Bronchial epithelial cell (primary cell): ENCODE data around the gene NFAM1. TPM values are rescaled to one million over a fixed set of nuclear protein-coding genes. Genes with fewer than 3 reads are reported as not detected.

Experiments
- DNase-seq: peaks from one replicate; pipeline ENCODE4 v3.0.0-alpha.2; 2010; ENCODE audit warnings: low read depth
- FAIRE-seq: peaks from 2 replicates; lab custom pipeline; 2011; peaks lifted over from hg19 to GRCh38; lab: Jason Lieb, UNC
- H3K27me3 ChIP-seq: 2 replicates; pipeline ENCODE4 v1.5.1; 2011; ENCODE audit warnings: low read length; ENCODE audit not compliant: control insufficient read depth, insufficient read depth
- H3K36me3 ChIP-seq: 2 replicates; pipeline ENCODE4 v1.5.1; 2011; ENCODE audit warnings: low read length; ENCODE audit not compliant: control insufficient read depth, insufficient read depth
- H3K4me3 ChIP-seq: 2 replicates; pipeline ENCODE4 v1.5.1; 2011; ENCODE audit warnings: mild to moderate bottlenecking, low read depth, low read length, control low read depth
- total RNA-seq: library from RNA; depleted of rRNA; stranded (reverse); fragments of >200 nt; gene quantifications from 2 replicates; pipeline ENCODE4 v1.2.1, GENCODE V29; 2014
- TF ChIP-seq, protein P1 (sequence below): IDR thresholded peaks from 2 replicates; pipeline ENCODE4 v1.5.1; 2011; ENCODE audit warnings: mild to moderate bottlenecking, moderate library complexity, low read length, control low read depth, inconsistent platforms; ENCODE audit not compliant: insufficient read depth, severe bottlenecking

The NFAM1 gene
- total RNA-seq, 1 donor from 2014 or later = not detected

DNA sequence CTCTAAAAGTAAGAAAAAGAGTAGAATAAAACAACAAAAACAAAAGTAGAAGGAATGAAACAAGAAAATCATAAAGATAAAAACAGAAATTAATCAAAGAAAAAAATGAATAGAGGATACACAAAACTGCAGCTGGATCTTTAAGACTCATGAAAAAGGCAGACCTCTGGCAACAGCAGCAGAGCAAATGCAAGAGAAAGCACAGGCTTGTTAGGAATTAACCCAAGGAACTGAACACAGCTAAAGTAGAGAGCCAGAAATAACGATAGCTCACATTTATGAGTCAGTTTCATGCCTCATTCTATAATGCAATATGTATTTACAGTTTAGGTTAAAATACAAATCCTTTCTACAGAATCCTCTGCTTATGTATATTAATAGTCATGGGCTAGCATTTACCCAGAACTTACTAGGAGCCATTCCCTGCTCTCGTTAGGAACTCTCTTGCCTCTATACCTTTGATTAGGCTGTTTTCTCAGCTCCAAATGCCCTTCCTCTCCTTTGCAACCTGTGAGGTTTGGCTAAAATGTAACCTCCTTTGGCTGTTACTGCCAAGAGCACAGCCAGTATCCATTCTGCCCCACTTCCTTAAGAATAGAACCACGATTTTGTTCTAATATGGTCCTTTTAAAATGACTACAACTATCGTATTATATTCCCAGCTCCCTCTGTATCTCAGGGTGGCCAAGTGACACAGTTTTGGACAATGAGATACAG, 38.3 kb upstream of the NFAM1 start:
- FAIRE-seq (no peak), DNase-seq (no peak)
- H3K4me3 ChIP-seq = no peak overlapping the region
- TF ChIP-seq, protein P1, sequence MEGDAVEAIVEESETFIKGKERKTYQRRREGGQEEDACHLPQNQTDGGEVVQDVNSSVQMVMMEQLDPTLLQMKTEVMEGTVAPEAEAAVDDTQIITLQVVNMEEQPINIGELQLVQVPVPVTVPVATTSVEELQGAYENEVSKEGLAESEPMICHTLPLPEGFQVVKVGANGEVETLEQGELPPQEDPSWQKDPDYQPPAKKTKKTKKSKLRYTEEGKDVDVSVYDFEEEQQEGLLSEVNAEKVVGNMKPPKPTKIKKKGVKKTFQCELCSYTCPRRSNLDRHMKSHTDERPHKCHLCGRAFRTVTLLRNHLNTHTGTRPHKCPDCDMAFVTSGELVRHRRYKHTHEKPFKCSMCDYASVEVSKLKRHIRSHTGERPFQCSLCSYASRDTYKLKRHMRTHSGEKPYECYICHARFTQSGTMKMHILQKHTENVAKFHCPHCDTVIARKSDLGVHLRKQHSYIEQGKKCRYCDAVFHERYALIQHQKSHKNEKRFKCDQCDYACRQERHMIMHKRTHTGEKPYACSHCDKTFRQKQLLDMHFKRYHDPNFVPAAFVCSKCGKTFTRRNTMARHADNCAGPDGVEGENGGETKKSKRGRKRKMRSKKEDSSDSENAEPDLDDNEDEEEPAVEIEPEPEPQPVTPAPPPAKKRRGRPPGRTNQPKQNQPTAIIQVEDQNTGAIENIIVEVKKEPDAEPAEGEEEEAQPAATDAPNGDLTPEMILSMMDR = no peak
- no peaks in the 10 kb centered on the region for H3K27me3 ChIP-seq
- no peaks in the 10 kb centered on the region for H3K36me3 ChIP-seq

DNA sequence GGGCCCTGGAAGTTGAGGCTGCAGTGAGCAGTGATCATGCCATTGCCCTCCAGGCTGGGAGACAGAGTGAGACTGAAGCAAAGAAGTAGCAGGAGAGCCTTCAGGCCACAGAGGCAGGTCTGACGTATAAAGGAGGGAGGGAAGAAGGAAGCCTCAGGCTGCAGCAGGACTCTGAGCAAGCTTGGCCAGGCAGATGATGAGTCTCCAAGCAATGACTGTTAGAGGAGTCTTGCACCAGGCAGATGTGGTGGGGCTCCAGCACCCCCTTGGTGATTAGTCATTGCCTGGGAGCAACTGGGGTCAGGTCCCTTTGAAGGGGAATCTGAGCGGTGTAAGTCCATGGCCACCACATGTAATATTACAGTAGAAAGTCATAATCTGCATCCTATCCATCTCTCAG, 36.6 kb upstream of the NFAM1 start:
- DNase-seq (no peak), FAIRE-seq (no peak)
- TF ChIP-seq, protein P1 = no peak
- Histone ChIP-seq H3K4me3 (no peak overlapping the region), H3K36me3 (no peaks in the 10 kb centered on the region), H3K27me3 (no peaks in the 10 kb centered on the region)

DNA sequence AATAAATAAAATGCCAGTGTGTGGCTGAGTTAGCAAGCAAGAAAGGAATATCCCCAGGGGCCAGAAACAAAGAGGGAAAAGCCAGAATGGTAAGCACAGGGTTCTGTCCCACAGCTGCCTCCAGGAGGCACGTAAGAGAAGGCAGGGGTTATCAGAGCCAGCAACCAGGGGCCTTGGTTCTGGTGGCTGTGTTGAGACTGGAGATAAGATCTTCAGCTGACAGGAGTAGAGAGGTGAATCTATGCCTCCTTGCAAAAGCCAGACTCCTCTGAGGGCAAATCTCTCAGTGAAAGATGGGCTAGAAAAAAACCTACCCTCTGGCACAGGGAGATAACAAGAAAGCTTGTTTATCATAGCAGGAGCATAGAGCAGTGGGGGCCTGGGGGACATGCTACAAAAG, 29.8 kb upstream of the NFAM1 start:
- no peak for DNase-seq
- no peaks in the 10 kb centered on the region for H3K36me3 ChIP-seq
- H3K4me3 ChIP-seq = no peak overlapping the region
- FAIRE-seq = no peak
- TF ChIP-seq, protein P1 = no peak
- peaks cover 9% of the 10 kb centered on the region for H3K27me3 ChIP-seq

DNA sequence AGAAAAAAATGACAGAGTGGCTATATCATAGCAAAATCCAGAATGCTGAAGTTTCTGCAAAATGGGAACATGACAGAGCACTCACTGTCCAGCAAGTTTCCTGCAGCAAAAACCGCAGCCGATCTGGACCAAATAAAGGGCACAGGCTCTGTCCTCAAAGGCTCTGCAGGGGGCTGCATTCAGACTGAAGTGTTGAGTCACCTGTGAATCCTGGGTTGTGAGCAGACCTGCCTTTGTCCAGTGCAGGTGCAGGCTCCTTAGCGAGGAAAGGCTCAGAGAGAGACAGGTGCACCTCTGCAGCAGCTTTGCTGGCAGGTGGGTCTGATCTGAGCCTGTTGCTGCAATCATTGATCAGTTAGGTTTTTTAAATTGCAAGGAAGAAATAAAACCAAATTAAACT, 29.3 kb upstream of the NFAM1 start:
- Histone ChIP-seq H3K27me3 (peaks cover 9% of the 10 kb centered on the region), H3K36me3 (no peaks in the 10 kb centered on the region), H3K4me3 (no peak overlapping the region)
- FAIRE-seq (no peak), DNase-seq (no peak)
- TF ChIP-seq, protein P1 = no peak

DNA sequence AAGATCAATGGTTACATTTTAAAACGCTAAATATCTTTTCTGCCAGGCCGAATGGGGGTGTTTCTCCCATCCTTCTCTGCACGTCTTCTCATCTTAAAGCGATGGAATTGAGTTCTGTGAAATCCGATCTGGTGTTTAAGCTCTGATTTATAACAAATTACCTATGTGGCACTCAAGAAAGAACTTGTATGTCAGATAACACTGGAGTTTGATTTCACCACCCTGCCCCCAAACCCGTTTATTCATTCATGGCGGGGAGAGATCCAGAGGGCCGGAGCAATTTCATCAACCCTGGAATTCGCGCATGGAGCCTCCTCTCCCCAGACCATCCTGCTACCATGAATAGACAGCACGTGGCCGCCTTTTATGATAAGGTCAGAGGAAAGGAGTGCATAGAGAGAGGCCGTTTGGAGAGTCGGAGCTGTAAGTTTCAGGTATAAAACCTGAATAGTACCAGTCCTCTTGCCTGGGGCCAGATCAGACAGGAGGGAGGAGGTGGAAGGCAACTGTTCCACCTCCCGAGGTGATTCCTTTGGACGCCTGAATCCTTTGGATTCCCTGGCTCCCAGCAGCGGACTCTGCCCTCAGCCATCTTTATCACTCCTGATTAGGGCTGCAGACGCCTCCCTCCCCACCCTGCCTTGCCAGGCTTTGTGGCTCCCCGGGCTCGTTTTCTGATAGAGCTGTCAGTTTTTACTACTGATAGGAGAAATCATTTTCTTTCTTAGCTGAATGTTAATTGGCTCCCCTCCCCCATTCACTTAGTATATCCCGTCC, 27.3 kb upstream of the NFAM1 start:
- TF ChIP-seq, protein P1 = no peak
- peaks cover 9% of the 10 kb centered on the region for H3K27me3 ChIP-seq
- H3K4me3 ChIP-seq = no peak overlapping the region
- H3K36me3 ChIP-seq = no peaks in the 10 kb centered on the region
- no peak for FAIRE-seq
- no peak for DNase-seq
